ENCODE data around the gene WSCD2. TPM values are rescaled to one million over a fixed set of nuclear protein-coding genes. Genes with fewer than 3 reads are reported as not detected.

WSCD2 gene
- total and polyA plus RNA-seq, 2 donors (not counting 3 experiments of a cell fraction or from before 2014, with no cell fraction given) = not detected

- H4K20me1 ChIP-seq (replicated peaks; ENCODE audit: control insufficient read depth, extremely low read depth, insufficient read depth, low read length) = no peaks in the 10 kb centered on the region
- no peaks in the 10 kb centered on the region for H3K27me3 ChIP-seq (ENCODE audit: control insufficient read depth in 2 of 2, insufficient read depth in 2 of 2, low read length in 2 of 2)
- H3K9me3 ChIP-seq (replicated peaks; ENCODE audit: control insufficient read depth, insufficient read depth, low read length) = no peaks in the 10 kb centered on the region
- DNase-seq (ENCODE audit: low read depth, low spot score) = no peak
- no peak overlapping the region for H3K4me3 ChIP-seq (replicated peaks in 1 of 3; ENCODE audit: insufficient read depth in 1 of 3, low read depth in 1 of 3, low read length in 3 of 3)
- ChIA-PET CTCF (no interaction called here), POLR2A (no interaction called here)
- no peak for FAIRE-seq
- H3K4me2 ChIP-seq (ENCODE audit: insufficient read depth, low read length) = no peak overlapping the region
- dilution Hi-C loops (cut with MboI; ENCODE audit: extremely low pct_ligation_motif_present, low sequenced_read_pairs) (no loop called here), intact Hi-C loops (cut with micrococcal nuclease) (no loop called here)
- no peak overlapping the region for H3K27ac ChIP-seq (ENCODE audit: insufficient read depth, low read depth, low read length)
- H3K36me3 ChIP-seq (ENCODE audit: control insufficient read depth in 2 of 2, extremely low read depth in 1 of 2, insufficient read depth in 2 of 2, low read length in 2 of 2) = no peaks in the 10 kb centered on the region
- no peaks in the 10 kb centered on the region for H3K9me1 ChIP-seq (replicated peaks; ENCODE audit: control insufficient read depth, extremely low read depth, insufficient read depth, low read length)
- H2AFZ ChIP-seq (ENCODE audit: low read depth, low read length) = no peak overlapping the region
- no peak overlapping the region for H3K9ac ChIP-seq (replicated peaks; ENCODE audit: extremely low read depth, insufficient read depth, low read length)
- TF ChIP-seq POLR2AphosphoS5 (IDR thresholded peaks at IDR 0.05; ENCODE audit: insufficient read depth, low read depth, low read length) = no peak
- no peak for TF ChIP-seq GATA2 (IDR thresholded peaks at IDR 0.05; ENCODE audit: insufficient read depth, insufficient read length, low read depth, low read length)
- no peak for TF ChIP-seq MAX (IDR thresholded peaks at IDR 0.05; ENCODE audit: insufficient read depth, insufficient read length)
- no peak for TF ChIP-seq CTCF (IDR thresholded peaks at IDR 0.05; ENCODE audit: extremely low read depth in 1 of 2, insufficient read depth in 1 of 2, low read depth in 1 of 2, low read length in 2 of 2)
- TF ChIP-seq POLR2A (IDR thresholded peaks at IDR 0.05; ENCODE audit: low read depth, low read length) = no peak
- TF ChIP-seq EZH2 (IDR thresholded peaks at IDR 0.05; ENCODE audit: borderline replicate concordance, low read depth, low read length, severe bottlenecking) = no peak
- TF ChIP-seq FOS (IDR thresholded peaks at IDR 0.05; ENCODE audit: borderline replicate concordance, insufficient read depth, low read length) = no peak
- TF ChIP-seq MYC (IDR thresholded peaks at IDR 0.05; ENCODE audit: low read depth, low read length) = no peak
- TF ChIP-seq JUN (IDR thresholded peaks at IDR 0.05; ENCODE audit: borderline replicate concordance, insufficient read depth, insufficient read length, low read depth) = no peak
- H3K4me1 ChIP-seq (ENCODE audit: control insufficient read depth, extremely low read depth, insufficient read depth, low read length) = no peaks in the 10 kb centered on the region
- BruUV-seq (replicated peaks) = no TSS peak
- H3K79me2 ChIP-seq (ENCODE audit: control insufficient read depth, insufficient read depth, low read length) = no peaks in the 10 kb centered on the region
These were observed 38.9 kb downstream of the WSCD2 start for GRCh38 chr12:108167974-108168373.
